GM12872 (cell line): ENCODE measurements around the gene TNS2.
A peak's percentile ranks its signal among the peaks of the same experiment; 100 is the strongest.

ENCODE experiments used
- CTCF ChIP-seq: IDR thresholded peaks from 3 replicates; pipeline ENCODE4 v1.5.1; 2011; ENCODE audit warnings: low read depth, mild to moderate bottlenecking, low read length, moderate library complexity; ENCODE audit not compliant: insufficient read depth

Gene TNS2

GRCh38 chr12:53065975-53066931 is 16.4 kb downstream of the TNS2 start:
- peak; percentile 92 for TF ChIP-seq CTCF

GRCh38 chr12:53067074-53067992 is 17.5 kb downstream of the TNS2 start:
- TF ChIP-seq CTCF = no peak

- TF ChIP-seq CTCF = no peak
Measured at GRCh38 chr12:53067993-53068770, 18.3 kb downstream of the TNS2 start.

- no peak for TF ChIP-seq CTCF
Measured at GRCh38 chr12:53068811-53069585, 19.1 kb downstream of the TNS2 start.

- TF ChIP-seq CTCF = no peak
Measured at GRCh38 chr12:53069621-53070410, 20.0 kb downstream of the TNS2 start.

- TF ChIP-seq CTCF = no peak
Measured at GRCh38 chr12:53070877-53071492, 21.1 kb downstream of the TNS2 start.
